Epithelial cell of proximal tubule (primary cell): ENCODE data around the gene RNF168. TPM values are rescaled to one million over a fixed set of nuclear protein-coding genes. Genes with fewer than 3 reads are reported as not detected.
"Not testable (repeated sequence)": the region's sequence is repeated elsewhere in the genome, so short reads cannot be mapped to it uniquely, and the experiment has no call there.

Experiments
- DNase-seq: peaks from one replicate; pipeline ENCODE4 v3.0.0-alpha.2; 2011; ENCODE audit warnings: low read depth
- H3K4me3 ChIP-seq: 2 replicates; pipeline ENCODE4 v1.5.1; 2011; ENCODE audit warnings: low read depth, mild to moderate bottlenecking, low read length
- total RNA-seq: library from RNA; depleted of rRNA; stranded (reverse); fragments of >200 nt; gene quantifications from 2 replicates; pipeline ENCODE4 v1.2.3, GENCODE V29; 2015
- TF ChIP-seq, protein P1 (sequence below): conservative IDR thresholded peaks from 2 replicates; pipeline ENCODE4 v1.5.1; 2012; ENCODE audit warnings: low read depth, mild to moderate bottlenecking, low read length

Gene RNF168
- total RNA-seq, 1 donor from 2014 or later, result 14.0 TPM

DNA sequence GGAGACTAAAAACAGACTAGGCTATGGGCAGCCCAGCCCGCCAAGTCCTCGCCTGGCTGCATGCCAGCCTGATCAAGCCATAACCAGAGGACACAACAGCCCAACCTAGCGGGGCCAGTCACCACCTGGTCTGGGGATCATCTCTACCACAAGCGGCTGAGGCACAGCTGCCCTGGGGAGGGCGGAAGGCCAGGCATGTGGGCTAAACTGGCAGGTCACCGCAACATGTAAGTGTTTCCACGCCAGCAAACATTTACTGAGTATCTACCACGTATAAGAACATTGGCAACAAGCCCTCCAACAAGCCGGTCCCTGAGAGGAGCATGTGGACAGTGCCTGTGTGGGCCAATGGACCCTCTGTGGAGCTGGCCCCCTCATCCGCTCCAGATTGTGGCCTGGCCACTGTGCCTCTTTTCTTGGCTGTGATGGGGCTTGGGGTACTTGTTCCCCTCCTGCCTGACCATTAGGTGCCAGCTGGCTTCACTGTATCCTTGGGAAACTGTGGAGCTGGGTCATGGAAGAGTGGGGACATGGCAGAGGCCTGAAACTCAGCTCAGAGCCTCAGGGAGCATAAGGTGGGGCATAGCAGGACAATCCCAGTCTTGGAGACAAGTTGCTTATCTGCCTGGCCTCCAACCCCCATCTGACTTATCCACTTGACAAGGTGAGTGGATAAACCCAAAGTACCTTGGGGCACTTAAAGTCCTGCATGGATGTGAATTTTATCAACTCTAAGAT is 80.4 kb downstream of the RNF168 start:
- no peak overlapping the region for H3K4me3 ChIP-seq
- TF ChIP-seq, protein P1, sequence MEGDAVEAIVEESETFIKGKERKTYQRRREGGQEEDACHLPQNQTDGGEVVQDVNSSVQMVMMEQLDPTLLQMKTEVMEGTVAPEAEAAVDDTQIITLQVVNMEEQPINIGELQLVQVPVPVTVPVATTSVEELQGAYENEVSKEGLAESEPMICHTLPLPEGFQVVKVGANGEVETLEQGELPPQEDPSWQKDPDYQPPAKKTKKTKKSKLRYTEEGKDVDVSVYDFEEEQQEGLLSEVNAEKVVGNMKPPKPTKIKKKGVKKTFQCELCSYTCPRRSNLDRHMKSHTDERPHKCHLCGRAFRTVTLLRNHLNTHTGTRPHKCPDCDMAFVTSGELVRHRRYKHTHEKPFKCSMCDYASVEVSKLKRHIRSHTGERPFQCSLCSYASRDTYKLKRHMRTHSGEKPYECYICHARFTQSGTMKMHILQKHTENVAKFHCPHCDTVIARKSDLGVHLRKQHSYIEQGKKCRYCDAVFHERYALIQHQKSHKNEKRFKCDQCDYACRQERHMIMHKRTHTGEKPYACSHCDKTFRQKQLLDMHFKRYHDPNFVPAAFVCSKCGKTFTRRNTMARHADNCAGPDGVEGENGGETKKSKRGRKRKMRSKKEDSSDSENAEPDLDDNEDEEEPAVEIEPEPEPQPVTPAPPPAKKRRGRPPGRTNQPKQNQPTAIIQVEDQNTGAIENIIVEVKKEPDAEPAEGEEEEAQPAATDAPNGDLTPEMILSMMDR, result no peak
- no peak for DNase-seq

DNA sequence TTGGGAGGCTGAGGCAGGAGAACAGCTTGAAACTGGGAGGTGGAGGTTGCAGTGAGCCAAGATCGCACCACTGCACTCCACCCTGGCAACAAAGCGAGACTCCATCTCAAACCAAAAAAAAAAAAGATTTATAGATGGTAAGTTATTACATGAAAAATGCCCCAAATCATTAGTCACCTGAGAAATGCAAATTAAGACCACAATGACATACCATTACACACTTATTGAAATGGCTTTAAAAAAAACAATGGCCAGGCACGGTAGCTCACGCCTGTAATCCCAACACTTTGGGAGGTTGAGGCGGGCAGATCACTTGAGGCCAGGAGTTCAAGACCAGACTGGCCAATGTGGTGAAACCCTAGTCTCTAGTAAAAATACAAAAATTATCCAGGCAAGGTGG is 81.9 kb downstream of the RNF168 start:
- DNase-seq, H3K4me3 ChIP-seq: not testable (repeated sequence)

DNA sequence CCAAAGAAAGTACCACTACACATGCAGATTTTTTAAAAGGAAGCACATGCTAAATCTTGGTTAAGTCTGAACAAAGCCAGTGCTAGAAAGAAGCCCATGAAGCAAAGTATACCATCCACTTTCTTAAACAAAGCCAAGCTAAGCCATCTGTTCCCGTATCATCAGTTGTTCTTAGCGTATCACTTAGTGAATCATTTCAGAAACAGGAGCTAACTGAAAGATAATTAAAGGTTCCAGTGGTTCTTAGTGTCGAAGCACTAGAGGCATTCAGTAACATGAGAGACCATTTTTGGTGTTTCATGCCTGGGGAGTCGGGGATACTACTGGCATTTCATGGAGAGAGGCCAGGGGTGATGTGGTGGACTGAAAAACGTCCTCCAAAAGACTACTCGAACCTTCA is 84.2 kb downstream of the RNF168 start:
- H3K4me3 ChIP-seq, result no peak overlapping the region
- TF ChIP-seq, protein P1, result no peak
- DNase-seq, result no peak

Other genes starting within 250 kb of the RNF168 start
- 21.6 and 33.5 TPM in 2 replicates for gene PCYT1A, start 216.0 kb downstream of the RNF168 start, total RNA-seq
- 19.5 and 33.2 TPM in 2 replicates for gene DYNLT2B, start 185.5 kb downstream of the RNF168 start, total RNA-seq
- 1.0 and 3.8 TPM in 2 replicates for gene TM4SF19, start 165.4 kb downstream of the RNF168 start, total RNA-seq
- gene UBXN7, start 71.3 kb downstream of the RNF168 start, total RNA-seq, result 6.8 and 7.9 TPM in 2 replicates
- gene SMCO1, start 11.6 kb upstream of the RNF168 start, total RNA-seq, result not detected in 2 replicates
- gene WDR53, start 64.8 kb upstream of the RNF168 start, total RNA-seq, result 8.5 and 9.2 TPM in 2 replicates
- 7.8 and 9.9 TPM in 2 replicates for gene FBXO45, start 64.9 kb upstream of the RNF168 start, total RNA-seq
- gene NRROS, start 135.9 kb upstream of the RNF168 start, total RNA-seq, result 0.35 and 2.5 TPM in 2 replicates
- 1.2 and 1.7 TPM in 2 replicates for gene CEP19, start 208.5 kb upstream of the RNF168 start, total RNA-seq
- gene PIGX, start 208.6 kb upstream of the RNF168 start, total RNA-seq, result 24.8 and 29.2 TPM in 2 replicates
- gene PAK2, start 236.1 kb upstream of the RNF168 start, total RNA-seq, result 36.5 and 52.1 TPM in 2 replicates